Measurements from ENCODE around the gene DEPDC4. TPM values are rescaled to one million over a fixed set of nuclear protein-coding genes. Genes with fewer than 3 reads are reported as not detected.

DEPDC4 gene
- total and polyA plus RNA-seq, 2 of the 13 experiments (the other 11 are each of a cell fraction or from before 2014, with no cell fraction given) = 2.2 to 5.7 TPM

DNA sequence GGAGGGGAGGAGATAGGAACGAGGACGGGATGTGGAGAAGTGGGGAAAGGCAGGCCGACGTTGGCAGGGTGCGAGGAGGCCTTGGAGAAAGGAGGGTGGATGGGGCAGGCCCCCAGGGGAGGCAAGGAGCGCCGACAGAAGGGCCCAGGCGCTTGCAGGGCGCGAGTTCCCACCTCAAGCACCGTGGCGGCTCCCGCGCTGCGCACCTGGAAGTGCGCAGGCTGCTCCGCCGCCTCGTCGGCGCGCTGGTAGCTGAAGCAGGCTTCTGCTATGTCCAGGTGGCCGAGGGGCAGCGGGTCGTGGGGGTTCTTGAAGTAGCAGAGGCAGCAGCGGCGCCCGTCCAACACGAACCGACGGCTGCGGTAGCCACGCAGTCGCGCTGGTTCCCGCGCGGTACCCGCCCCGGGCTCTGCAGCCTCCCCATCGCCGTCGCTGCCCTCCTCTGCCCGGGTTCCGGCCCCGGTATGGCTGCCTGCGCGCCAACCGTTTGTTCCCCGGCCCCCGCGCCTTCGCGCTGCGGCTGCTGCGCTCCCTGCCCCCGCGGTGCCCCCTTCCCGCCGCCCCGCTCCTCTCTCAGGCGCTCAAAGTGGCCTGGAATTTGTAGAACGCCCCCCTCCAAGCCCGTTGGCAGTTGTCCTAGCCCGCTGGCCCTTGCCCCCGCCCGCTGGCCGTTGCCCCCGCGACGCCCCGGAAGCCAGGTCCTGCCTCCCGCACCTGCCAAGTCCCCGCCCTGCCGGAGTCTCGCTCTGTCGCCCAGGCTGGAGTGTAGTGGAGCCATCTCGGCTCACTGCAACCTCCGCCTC, 67.3 kb downstream of the DEPDC4 start (continued):
- TF ChIP-seq NONO (IDR thresholded peaks at IDR 0.05) (no peak), NONO (CRISPR knock-in tag; conservative IDR thresholded peaks at IDR 0.05) (0 out of 2 replicates have a peak, but pooled peaks have one; percentile 30), HMGA1 (CRISPR knock-in tag; conservative IDR thresholded peaks at IDR 0.05) (no peak), POLR2A (IDR thresholded peaks at IDR 0.05; ENCODE audit: insufficient read depth in 1 of 2, low read depth in 2 of 2, low read length in 2 of 2) (peak in 1 of 2 experiments; percentile 29; a peak in 1 of 4 replicates), HNF4G (IDR thresholded peaks at IDR 0.05; ENCODE audit: borderline replicate concordance, low read depth, low read length) (peak; percentile 5; the same call in 1 of the 2 replicates), HNF4G (CRISPR knock-in tag; IDR thresholded peaks at IDR 0.05; ENCODE audit: borderline replicate concordance, low read depth) (0 out of 2 replicates have a peak, but pooled peaks have one; percentile 21), ZNF543 (CRISPR knock-in tag; IDR thresholded peaks at IDR 0.05) (peak; percentile 57; the same call in 1 of the 2 replicates), ZBTB7B (CRISPR knock-in tag; IDR thresholded peaks at IDR 0.05) (peak; percentile 75), DNMT1 (CRISPR knock-in tag; IDR thresholded peaks at IDR 0.05) (0 out of 2 replicates have a peak, but pooled peaks have one; percentile 48), TEAD3 (CRISPR knock-in tag; optimal IDR thresholded peaks at IDR 0.05; ENCODE audit: borderline replicate concordance) (peak; percentile 50), MTA1 (CRISPR knock-in tag; IDR thresholded peaks at IDR 0.05; ENCODE audit: borderline replicate concordance) (peak; percentile 63; the same call in 1 of the 2 replicates), THAP11 (CRISPR knock-in tag; IDR thresholded peaks at IDR 0.05) (0 out of 2 replicates have a peak, but pooled peaks have one; percentile 32), KDM5B (CRISPR knock-in tag; IDR thresholded peaks at IDR 0.05; ENCODE audit: borderline replicate concordance) (peak; percentile 39; the same call in 1 of the 2 replicates), ZNF569 (CRISPR knock-in tag; IDR thresholded peaks at IDR 0.05; ENCODE audit: borderline replicate concordance) (no peak), KLF15 (CRISPR knock-in tag; IDR thresholded peaks at IDR 0.05; ENCODE audit: borderline replicate concordance) (peak; percentile 77; the same call in 1 of the 2 replicates)
- TF ChIP-seq, protein P1, sequence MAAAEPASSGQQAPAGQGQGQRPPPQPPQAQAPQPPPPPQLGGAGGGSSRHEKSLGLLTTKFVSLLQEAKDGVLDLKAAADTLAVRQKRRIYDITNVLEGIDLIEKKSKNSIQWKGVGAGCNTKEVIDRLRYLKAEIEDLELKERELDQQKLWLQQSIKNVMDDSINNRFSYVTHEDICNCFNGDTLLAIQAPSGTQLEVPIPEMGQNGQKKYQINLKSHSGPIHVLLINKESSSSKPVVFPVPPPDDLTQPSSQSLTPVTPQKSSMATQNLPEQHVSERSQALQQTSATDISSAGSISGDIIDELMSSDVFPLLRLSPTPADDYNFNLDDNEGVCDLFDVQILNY (CRISPR knock-in tag; conservative IDR thresholded peaks at IDR 0.05) = no peak; the same call in 1 of the 2 replicates
- TF ChIP-seq, protein P2, sequence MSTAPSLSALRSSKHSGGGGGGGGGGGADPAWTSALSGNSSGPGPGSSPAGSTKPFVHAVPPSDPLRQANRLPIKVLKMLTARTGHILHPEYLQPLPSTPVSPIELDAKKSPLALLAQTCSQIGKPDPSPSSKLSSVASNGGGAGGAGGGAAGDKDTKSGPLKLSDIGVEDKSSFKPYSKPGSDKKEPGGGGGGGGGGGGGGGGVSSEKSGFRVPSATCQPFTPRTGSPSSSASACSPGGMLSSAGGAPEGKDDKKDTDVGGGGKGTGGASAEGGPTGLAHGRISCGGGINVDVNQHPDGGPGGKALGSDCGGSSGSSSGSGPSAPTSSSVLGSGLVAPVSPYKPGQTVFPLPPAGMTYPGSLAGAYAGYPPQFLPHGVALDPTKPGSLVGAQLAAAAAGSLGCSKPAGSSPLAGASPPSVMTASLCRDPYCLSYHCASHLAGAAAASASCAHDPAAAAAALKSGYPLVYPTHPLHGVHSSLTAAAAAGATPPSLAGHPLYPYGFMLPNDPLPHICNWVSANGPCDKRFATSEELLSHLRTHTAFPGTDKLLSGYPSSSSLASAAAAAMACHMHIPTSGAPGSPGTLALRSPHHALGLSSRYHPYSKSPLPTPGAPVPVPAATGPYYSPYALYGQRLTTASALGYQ (CRISPR knock-in tag; IDR thresholded peaks at IDR 0.05) = peak; percentile 26; the same call in 1 of the 2 replicates
- TF ChIP-seq, protein P3, sequence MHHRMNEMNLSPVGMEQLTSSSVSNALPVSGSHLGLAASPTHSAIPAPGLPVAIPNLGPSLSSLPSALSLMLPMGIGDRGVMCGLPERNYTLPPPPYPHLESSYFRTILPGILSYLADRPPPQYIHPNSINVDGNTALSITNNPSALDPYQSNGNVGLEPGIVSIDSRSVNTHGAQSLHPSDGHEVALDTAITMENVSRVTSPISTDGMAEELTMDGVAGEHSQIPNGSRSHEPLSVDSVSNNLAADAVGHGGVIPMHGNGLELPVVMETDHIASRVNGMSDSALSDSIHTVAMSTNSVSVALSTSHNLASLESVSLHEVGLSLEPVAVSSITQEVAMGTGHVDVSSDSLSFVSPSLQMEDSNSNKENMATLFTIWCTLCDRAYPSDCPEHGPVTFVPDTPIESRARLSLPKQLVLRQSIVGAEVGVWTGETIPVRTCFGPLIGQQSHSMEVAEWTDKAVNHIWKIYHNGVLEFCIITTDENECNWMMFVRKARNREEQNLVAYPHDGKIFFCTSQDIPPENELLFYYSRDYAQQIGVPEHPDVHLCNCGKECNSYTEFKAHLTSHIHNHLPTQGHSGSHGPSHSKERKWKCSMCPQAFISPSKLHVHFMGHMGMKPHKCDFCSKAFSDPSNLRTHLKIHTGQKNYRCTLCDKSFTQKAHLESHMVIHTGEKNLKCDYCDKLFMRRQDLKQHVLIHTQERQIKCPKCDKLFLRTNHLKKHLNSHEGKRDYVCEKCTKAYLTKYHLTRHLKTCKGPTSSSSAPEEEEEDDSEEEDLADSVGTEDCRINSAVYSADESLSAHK (CRISPR knock-in tag; IDR thresholded peaks at IDR 0.05; ENCODE audit: borderline replicate concordance) = no peak
- TF ChIP-seq, protein P4, sequence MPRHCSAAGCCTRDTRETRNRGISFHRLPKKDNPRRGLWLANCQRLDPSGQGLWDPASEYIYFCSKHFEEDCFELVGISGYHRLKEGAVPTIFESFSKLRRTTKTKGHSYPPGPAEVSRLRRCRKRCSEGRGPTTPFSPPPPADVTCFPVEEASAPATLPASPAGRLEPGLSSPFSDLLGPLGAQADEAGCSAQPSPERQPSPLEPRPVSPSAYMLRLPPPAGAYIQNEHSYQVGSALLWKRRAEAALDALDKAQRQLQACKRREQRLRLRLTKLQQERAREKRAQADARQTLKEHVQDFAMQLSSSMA (CRISPR knock-in tag; IDR thresholded peaks at IDR 0.05) = peak; percentile 67; the same call in 1 of the 2 replicates
